Stimulated activated CD8-positive, alpha-beta memory T cell treated with anti-CD3 and anti-CD28 coated beads, Interleukin-4, amount 100 ng/mL, for 48 hours (primary cell): ENCODE results near the gene LETM1.
A peak's percentile ranks its signal among the peaks of the same experiment; 100 is the strongest.

Source experiments
- DNase-seq: peaks from one replicate; pipeline ENCODE4 v3.0.0-alpha.2; 2020

Gene LETM1

GRCh38 chr4:1822568-1823544 is 33.1 kb downstream of the LETM1 start:
- DNase-seq: no peak

GRCh38 chr4:1821679-1822567 is 34.0 kb downstream of the LETM1 start:
- DNase-seq: no peak

GRCh38 chr4:1819816-1820215 is 36.1 kb downstream of the LETM1 start:
- DNase-seq: no peak

GRCh38 chr4:1819284-1819683 is 36.7 kb downstream of the LETM1 start:
- no peak for DNase-seq

GRCh38 chr4:1815997-1816860 is 39.7 kb downstream of the LETM1 start:
- DNase-seq: no peak

- no peak for DNase-seq
Observed at GRCh38 chr4:1815096-1815996, 40.6 kb downstream of the LETM1 start.

GRCh38 chr4:1814453-1814852 is 41.5 kb downstream of the LETM1 start:
- DNase-seq: no peak

GRCh38 chr4:1813915-1814314 is 42.0 kb downstream of the LETM1 start:
- no peak for DNase-seq

- DNase-seq: no peak
Observed at GRCh38 chr4:1813231-1813630, 42.7 kb downstream of the LETM1 start.

- no peak for DNase-seq
Observed at GRCh38 chr4:1812720-1813119, 43.2 kb downstream of the LETM1 start.

GRCh38 chr4:1810765-1811164 is 45.2 kb downstream of the LETM1 start:
- DNase-seq: no peak

GRCh38 chr4:1809754-1810502 is 46.0 kb downstream of the LETM1 start:
- DNase-seq: peak; percentile 85

GRCh38 chr4:1808851-1809753 is 46.9 kb downstream of the LETM1 start:
- DNase-seq: no peak

GRCh38 chr4:1808396-1808795 is 47.6 kb downstream of the LETM1 start:
- DNase-seq: no peak

GRCh38 chr4:1807332-1807777 is 48.6 kb downstream of the LETM1 start:
- DNase-seq: no peak

GRCh38 chr4:1806596-1807331 is 49.2 kb downstream of the LETM1 start:
- DNase-seq: no peak

GRCh38 chr4:1806223-1806564 is 49.8 kb downstream of the LETM1 start:
- DNase-seq: no peak

GRCh38 chr4:1805493-1806222 is 50.3 kb downstream of the LETM1 start:
- no peak for DNase-seq
